Activated CD4-positive, alpha-beta memory T cell treated with anti-CD3 and anti-CD28 coated beads, Interleukin-2, amount 10 ng/mL, durations not matched to agents 7 days and 5 days (primary cell): ENCODE measurements around the gene RNF166. TPM values are rescaled to one million over a fixed set of nuclear protein-coding genes. Genes with fewer than 3 reads are reported as not detected.

Experiments used
- CTCF ChIA-PET: fragments of 350-600 bp; sonication (Branson Sonifier 250); formaldehyde crosslinking; loops from one replicate; lab custom pipeline; 2021; ENCODE audit warnings: antibody characterized with exemption, inconsistent platforms; lab: Charles Lee
- POLR2A ChIA-PET: fragments of 350-600 bp; sonication (Branson Sonifier 250); formaldehyde crosslinking; loops from one replicate; lab custom pipeline; 2021; ENCODE audit warnings: antibody characterized with exemption; lab: Charles Lee
- DNase-seq: peaks from one replicate; pipeline ENCODE4 v3.0.0-alpha.2; 2020
- H3K27ac Mint-ChIP-seq: one replicate; pipeline ENCODE4 v1.8.0; 2021; ENCODE audit warnings: mild to moderate bottlenecking, mixed read lengths
- H3K27me3 Mint-ChIP-seq: one replicate; pipeline ENCODE4 v1.8.0; 2021; ENCODE audit warnings: mixed read lengths
- H3K36me3 Mint-ChIP-seq: one replicate; pipeline ENCODE4 v1.8.0; 2021; ENCODE audit warnings: low read depth, mixed read lengths
- H3K4me1 Mint-ChIP-seq: one replicate; pipeline ENCODE4 v1.8.0; 2021; ENCODE audit warnings: mixed read lengths
- H3K4me3 Mint-ChIP-seq: one replicate; pipeline ENCODE4 v1.8.0; 2021; ENCODE audit warnings: mild to moderate bottlenecking, mixed read lengths
- H3K9me3 Mint-ChIP-seq: one replicate; pipeline ENCODE4 v1.8.0; 2021; ENCODE audit warnings: mixed read lengths
- total RNA-seq, 2 experiments: library from RNA; stranded (reverse); gene quantifications; one replicate each; pipeline ENCODE4 v1.2.3, GENCODE V29; 2021

Gene RNF166
- total RNA-seq, 2 experiments from 2014 or later = 155 to 156 TPM

DNA sequence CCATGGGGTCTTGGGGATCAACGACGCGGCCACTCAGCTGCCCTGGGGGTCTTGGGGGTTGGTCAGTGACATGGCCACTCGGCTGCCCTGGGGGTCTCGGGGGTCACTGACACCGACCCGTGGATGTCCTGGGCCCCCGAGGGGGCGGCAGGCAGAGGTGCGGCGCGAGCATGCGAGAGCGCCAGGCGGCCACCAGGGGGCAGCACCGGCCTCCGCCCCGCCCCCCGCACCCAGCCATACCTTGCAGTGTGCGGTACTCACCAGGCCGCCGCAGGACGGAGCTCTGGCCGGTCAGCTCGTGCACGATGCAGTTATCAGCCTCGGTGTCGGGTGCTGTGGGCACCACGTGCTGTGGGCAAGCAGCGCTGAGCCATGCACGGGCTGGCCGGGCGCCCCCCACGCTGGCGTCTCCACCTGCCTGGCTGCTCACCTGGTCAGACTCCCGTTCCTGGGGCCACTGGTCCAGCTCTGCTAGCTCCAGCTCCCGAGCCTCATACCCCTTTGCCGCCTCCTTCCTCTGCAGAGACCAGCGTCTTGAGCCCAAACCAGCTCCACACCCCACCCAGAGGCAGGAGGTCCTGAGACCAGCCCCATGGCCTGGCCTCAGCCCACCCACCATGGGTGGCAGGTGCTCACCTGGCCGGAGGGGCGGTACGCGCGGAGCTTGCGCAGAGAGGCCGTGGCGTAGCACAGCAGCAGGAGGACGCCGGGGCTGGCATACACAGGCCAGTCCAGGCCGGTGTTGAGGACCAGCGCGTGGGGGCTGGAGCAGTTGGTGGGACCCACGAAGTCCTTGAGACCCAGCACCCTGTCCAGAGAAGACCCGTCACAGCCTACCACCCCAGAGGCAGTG lies 31.3 kb upstream of the RNF166 start:
- H3K4me1 Mint-ChIP-seq = peaks cover 1% of the 10 kb centered on the region
- POLR2A ChIA-PET = interaction anchor here (0.8 to 1.6 kb wide), 6 partner anchors 8 to 73 kb away, joined by 3 to 10 read pairs (median 6); partner anchors contain the start of genes APRT and PIEZO1
- H3K4me3 Mint-ChIP-seq = no peak overlapping the region
- H3K27ac Mint-ChIP-seq = no peak overlapping the region
- H3K27me3 Mint-ChIP-seq = no peaks in the 10 kb centered on the region
- H3K36me3 Mint-ChIP-seq = peaks cover 30% of the 10 kb centered on the region
- CTCF ChIA-PET = interaction anchor here (0.5 to 3.4 kb wide), 40 partner anchors 10 to 1079 kb away, joined by 3 to 62 read pairs (median 5); partner anchors contain the start of genes APRT, FANCA, GALNS and PIEZO1
- peak; percentile 77 for DNase-seq
- H3K9me3 Mint-ChIP-seq = no peaks in the 10 kb centered on the region

DNA sequence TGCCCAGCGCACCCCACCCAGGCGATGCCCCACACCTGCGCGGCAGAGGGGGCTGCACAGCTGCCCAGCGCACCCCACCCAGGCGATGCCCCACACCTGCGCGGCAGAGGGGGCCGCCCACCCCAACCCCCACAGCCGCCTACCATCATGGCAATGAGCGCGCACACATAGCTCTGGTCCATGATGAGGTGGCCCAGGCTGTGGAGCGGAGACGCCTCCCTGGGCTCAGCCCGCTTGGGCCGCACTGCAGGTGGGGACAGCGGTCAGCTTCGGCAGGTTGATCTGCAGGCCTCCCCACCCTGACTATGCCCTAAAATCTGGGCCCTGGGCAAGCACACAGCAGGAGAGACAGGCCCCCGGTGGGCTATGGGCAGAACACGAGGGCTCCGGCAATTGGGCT lies 30.3 kb upstream of the RNF166 start:
- H3K9me3 Mint-ChIP-seq = no peaks in the 10 kb centered on the region
- peaks cover 32% of the 10 kb centered on the region for H3K36me3 Mint-ChIP-seq
- ChIA-PET CTCF (interaction anchor here (1.2 to 3.4 kb wide), 14 partner anchors 11 to 431 kb away, joined by 3 to 62 read pairs (median 6); partner anchors contain the start of genes APRT and PIEZO1), POLR2A (interaction anchor here (1.4 to 1.6 kb wide), 2 partner anchors 45 to 49 kb away, joined by 3 to 10 read pairs; partner anchors contain the start of gene PIEZO1)
- no peak for DNase-seq
- H3K27me3 Mint-ChIP-seq = no peaks in the 10 kb centered on the region
- H3K27ac Mint-ChIP-seq = no peak overlapping the region
- no peak overlapping the region for H3K4me3 Mint-ChIP-seq
- H3K4me1 Mint-ChIP-seq = peaks cover under 1% of the 10 kb centered on the region

- ChIA-PET POLR2A (no interaction called here), CTCF (interaction anchor here (1.8 to 3.4 kb wide), 2 partner anchors 17 to 46 kb away, joined by 4 to 62 read pairs; no protein-coding TSS in a partner anchor)
- no peak overlapping the region for H3K4me3 Mint-ChIP-seq
These were observed 29.9 kb upstream of the RNF166 start for GRCh38 chr16:88736088-88736487.

DNA sequence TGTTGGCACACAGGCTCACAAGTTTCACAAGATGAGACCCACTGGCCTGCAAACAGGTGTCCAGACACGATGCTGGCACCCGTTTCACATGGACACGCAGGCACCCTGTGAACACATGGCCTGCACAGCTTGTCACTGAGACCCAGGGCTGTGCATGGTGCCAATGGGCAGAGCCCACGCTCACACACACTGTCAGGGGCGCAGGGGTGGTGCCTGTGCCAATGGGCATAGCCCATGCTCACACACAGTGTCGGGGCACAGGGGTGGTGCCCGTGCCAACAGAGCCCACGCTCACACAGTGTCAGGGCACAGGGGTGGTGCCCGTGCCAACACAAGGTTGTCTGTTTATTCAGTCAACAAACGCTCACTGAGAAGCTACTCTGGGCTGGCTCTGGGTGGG lies 29.4 kb upstream of the RNF166 start:
- Mint-ChIP-seq H3K4me1 (peaks cover 6% of the 10 kb centered on the region), H3K27me3 (no peaks in the 10 kb centered on the region), H3K36me3 (peaks cover 36% of the 10 kb centered on the region), H3K4me3 (no peak overlapping the region), H3K9me3 (no peaks in the 10 kb centered on the region), H3K27ac (no peak overlapping the region)
- no peak for DNase-seq
- CTCF ChIA-PET = interaction anchor here (1.1 to 3.4 kb wide), 2 partner anchors 8 to 46 kb away, joined by 4 to 62 read pairs; no protein-coding TSS in a partner anchor
- POLR2A ChIA-PET = interaction anchor here (1.6 kb wide), 1 partner anchor 46 kb away, joined by 3 read pairs; no protein-coding TSS in a partner anchor

More at GRCh38 chr16:88736088-88736487, 29.9 kb upstream of the RNF166 start:
- Mint-ChIP-seq H3K9me3 (no peaks in the 10 kb centered on the region), H3K27me3 (no peaks in the 10 kb centered on the region), H3K27ac (no peak overlapping the region), H3K36me3 (peaks cover 33% of the 10 kb centered on the region), H3K4me1 (peaks cover 4% of the 10 kb centered on the region)
- no peak for DNase-seq

- ChIA-PET POLR2A (interaction anchor here (1.0 to 1.6 kb wide), 2 partner anchors 46 to 69 kb away, joined by 3 read pairs; partner anchors contain the start of gene CDT1), CTCF (interaction anchor here (1.1 to 3.4 kb wide), 2 partner anchors 8 to 47 kb away, joined by 4 to 62 read pairs; no protein-coding TSS in a partner anchor)
- Mint-ChIP-seq H3K9me3 (no peaks in the 10 kb centered on the region), H3K4me3 (no peak overlapping the region), H3K4me1 (peaks cover 6% of the 10 kb centered on the region), H3K36me3 (peaks cover 39% of the 10 kb centered on the region), H3K27me3 (no peaks in the 10 kb centered on the region), H3K27ac (no peak overlapping the region)
- DNase-seq = no peak
These were observed 28.9 kb upstream of the RNF166 start for GRCh38 chr16:88735121-88735520.

DNA sequence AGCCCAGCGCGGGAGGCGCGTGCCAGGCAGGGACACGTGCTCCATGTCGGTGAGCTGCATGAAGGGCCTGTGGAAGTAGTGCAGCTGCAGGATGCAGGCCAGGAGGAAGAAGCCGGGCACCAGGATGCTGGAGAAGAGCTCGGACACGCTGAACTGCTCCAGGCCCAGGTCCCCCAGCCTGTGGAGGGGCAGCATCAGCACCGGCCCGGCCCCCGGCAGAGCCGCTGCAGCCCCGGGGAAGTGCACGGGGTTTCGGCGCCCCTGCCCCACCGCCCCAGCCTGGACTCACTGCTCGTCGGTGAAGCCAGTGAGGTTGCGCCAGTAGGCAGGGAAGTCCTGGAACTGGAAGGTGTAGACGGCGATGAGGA lies 28.1 kb upstream of the RNF166 start:
- CTCF ChIA-PET = interaction anchor here (0.5 to 1.1 kb wide), 2 partner anchors 9 to 31 kb away, joined by 3 to 4 read pairs; no protein-coding TSS in a partner anchor
- Mint-ChIP-seq H3K27me3 (no peaks in the 10 kb centered on the region), H3K36me3 (peaks cover 43% of the 10 kb centered on the region), H3K4me3 (no peak overlapping the region), H3K9me3 (no peaks in the 10 kb centered on the region), H3K27ac (no peak overlapping the region), H3K4me1 (peaks cover 8% of the 10 kb centered on the region)
- DNase-seq = no peak
- POLR2A ChIA-PET = interaction anchor here (1.0 to 1.6 kb wide), 2 partner anchors 47 to 69 kb away, joined by 3 read pairs; partner anchors contain the start of gene CDT1

GRCh38 chr16:88733630-88734360 lies 27.6 kb upstream of the RNF166 start:
- DNase-seq = no peak
- POLR2A ChIA-PET = interaction anchor here (1.0 to 1.6 kb wide), 2 partner anchors 47 to 70 kb away, joined by 3 read pairs; partner anchors contain the start of gene CDT1
- Mint-ChIP-seq H3K4me3 (no peak overlapping the region), H3K9me3 (no peaks in the 10 kb centered on the region), H3K27me3 (no peaks in the 10 kb centered on the region), H3K36me3 (peaks cover 42% of the 10 kb centered on the region), H3K27ac (no peak overlapping the region), H3K4me1 (peaks cover 8% of the 10 kb centered on the region)
- CTCF ChIA-PET = interaction anchor here (0.5 kb wide), 1 partner anchor 32 kb away, joined by 3 read pairs; no protein-coding TSS in a partner anchor

DNA sequence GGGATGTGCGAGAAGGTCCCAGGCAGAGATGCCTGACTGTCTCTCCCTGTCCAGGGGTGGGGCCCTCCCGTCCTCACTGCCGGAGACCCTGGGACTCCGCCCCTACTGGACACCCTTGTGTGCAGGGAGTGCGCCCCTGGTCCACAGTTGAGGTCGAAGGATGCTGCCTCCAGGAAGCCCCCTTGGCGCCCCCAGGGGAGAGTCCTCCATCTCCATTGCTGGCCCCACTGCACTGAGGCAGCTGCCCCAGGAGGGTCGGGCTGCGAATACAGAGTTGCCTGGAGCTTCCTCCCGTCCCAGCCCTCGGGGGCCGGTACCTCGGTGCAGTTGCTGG lies 26.7 kb upstream of the RNF166 start:
- no peak for DNase-seq
- H3K9me3 Mint-ChIP-seq = no peaks in the 10 kb centered on the region
- ChIA-PET CTCF (no interaction called here), POLR2A (no interaction called here)
- peaks cover 38% of the 10 kb centered on the region for H3K36me3 Mint-ChIP-seq
- H3K27ac Mint-ChIP-seq = no peak overlapping the region
- H3K27me3 Mint-ChIP-seq = no peaks in the 10 kb centered on the region
- no peak overlapping the region for H3K4me3 Mint-ChIP-seq
- peaks cover 8% of the 10 kb centered on the region for H3K4me1 Mint-ChIP-seq

- ChIA-PET POLR2A (interaction anchor here (0.9 kb wide), 1 partner anchor 14 kb away, joined by 3 read pairs; no protein-coding TSS in a partner anchor), CTCF (no interaction called here)
- Mint-ChIP-seq H3K4me3 (no peak overlapping the region), H3K4me1 (peaks cover 8% of the 10 kb centered on the region), H3K27me3 (no peaks in the 10 kb centered on the region), H3K9me3 (no peaks in the 10 kb centered on the region), H3K27ac (no peak overlapping the region), H3K36me3 (peaks cover 39% of the 10 kb centered on the region)
- DNase-seq = no peak
These were observed 26.2 kb upstream of the RNF166 start for GRCh38 chr16:88732172-88732960.

DNA sequence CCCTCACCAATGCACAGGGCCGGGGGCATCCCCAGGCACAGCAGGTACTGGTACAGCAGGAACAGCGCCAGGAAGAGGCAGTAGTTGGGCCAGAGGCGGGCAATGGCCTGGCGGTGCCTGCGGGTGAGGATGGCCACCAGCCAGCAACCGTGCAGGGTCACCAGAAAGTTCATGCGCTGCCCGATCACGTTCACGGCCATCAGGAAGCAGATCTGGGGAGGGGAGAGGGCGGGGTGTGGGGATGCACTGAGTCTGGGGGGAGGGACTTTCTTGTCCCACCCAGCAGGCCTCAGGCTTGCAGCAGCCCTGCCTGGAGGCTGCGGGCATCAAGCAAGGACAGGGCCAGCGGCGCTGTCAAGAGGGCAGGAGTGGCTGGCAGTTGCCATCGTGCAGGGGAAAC lies 25.5 kb upstream of the RNF166 start:
- no peak for DNase-seq
- H3K27ac Mint-ChIP-seq = peak overlapping the region; percentile 47
- H3K9me3 Mint-ChIP-seq = no peaks in the 10 kb centered on the region
- no peak overlapping the region for H3K4me3 Mint-ChIP-seq
- H3K27me3 Mint-ChIP-seq = no peaks in the 10 kb centered on the region
- peaks cover 8% of the 10 kb centered on the region for H3K4me1 Mint-ChIP-seq
- CTCF ChIA-PET = no interaction called here
- POLR2A ChIA-PET = interaction anchor here (0.9 kb wide), 1 partner anchor 13 kb away, joined by 3 read pairs; no protein-coding TSS in a partner anchor
- H3K36me3 Mint-ChIP-seq = peaks cover 39% of the 10 kb centered on the region

DNA sequence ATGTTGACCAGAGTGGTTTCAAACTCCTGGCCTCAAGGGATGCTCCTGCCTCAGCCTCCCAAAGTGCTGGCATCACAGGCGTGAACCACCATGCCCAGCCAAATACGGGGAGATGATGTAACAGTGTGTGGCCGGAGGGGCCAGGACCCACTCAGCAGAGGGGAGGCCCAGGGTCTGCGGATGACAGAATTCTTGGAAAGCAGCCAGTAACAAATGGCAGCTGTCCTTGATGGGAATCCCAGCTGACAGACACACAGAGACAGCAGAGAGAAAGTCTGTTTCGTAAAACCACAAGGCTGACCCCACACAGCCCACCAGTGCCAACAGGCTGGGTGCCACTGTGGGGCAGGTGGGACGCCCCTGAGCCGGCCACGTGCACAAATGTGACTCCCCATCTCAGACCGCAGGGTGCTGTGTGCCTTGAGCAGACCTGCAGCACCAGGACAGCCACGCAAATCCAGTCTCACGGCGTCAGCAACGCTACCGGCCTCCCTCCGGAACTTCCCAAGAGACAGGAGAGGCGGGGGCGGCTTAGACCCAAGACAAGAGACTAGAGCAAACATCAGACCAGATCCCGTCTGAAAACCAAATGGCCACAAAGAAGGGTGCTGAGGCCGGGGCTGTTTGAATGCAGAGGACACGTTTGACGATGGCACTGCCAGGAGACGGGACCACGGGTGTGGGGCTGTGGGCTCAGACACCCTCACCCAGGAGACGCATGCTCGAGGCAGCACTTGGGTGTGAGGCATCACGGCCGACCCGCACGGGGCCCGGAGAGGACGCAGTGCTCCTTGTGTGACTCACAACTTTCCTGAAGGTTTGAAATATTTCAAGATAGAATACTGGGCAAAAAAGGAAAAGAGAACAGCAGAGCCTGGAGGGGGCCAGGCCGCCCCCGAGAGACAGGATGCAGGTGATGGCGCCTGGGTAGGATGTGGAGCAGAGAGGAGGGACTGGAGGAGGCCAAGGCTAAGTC lies 24.7 kb upstream of the RNF166 start:
- DNase-seq = no peak
- Mint-ChIP-seq H3K27me3 (no peaks in the 10 kb centered on the region), H3K9me3 (no peaks in the 10 kb centered on the region), H3K4me1 (peaks cover 8% of the 10 kb centered on the region), H3K27ac (no peak overlapping the region), H3K36me3 (peaks cover 44% of the 10 kb centered on the region), H3K4me3 (no peak overlapping the region)
- ChIA-PET CTCF (no interaction called here), POLR2A (no interaction called here)
